K562 (cell line): ENCODE results near the gene NDUFV3.

Experiments used
- EP300 ChIP-seq: IDR thresholded peaks from 2 replicates; pipeline ENCODE4 v1.6.1; 2012; ENCODE audit warnings: low read length, improper control_type of control experiment
- MBD1 ChIP-seq: fragments of 250-450 bp; sonication (Bioruptor Pico); IDR thresholded peaks from 2 replicates; pipeline ENCODE4 v1.8.0; 2022; ENCODE audit warnings: inconsistent platforms
- POLR2A ChIP-seq: fragments of 450-650 bp; conservative IDR thresholded peaks from 2 replicates; pipeline ENCODE4 v1.6.1; 2016
- RAD21 ChIP-seq, 2 experiments: fragments of 250-450 bp in 1 of 2; fragments of 450-650 bp in 1 of 2; sonication (Bioruptor Pico) in 1 of 2; formaldehyde crosslinking in 1 of 2; IDR thresholded peaks in 1 of 2; conservative IDR thresholded peaks in 1 of 2; 2 replicates each; pipeline versions ENCODE4 v1.4.0 to v1.8.0; 2020 to 2022; ENCODE audit warnings: mild to moderate bottlenecking in 2 of 2, moderate library complexity in 1 of 2
- TAF1 ChIP-seq: IDR thresholded peaks from 2 replicates; pipeline ENCODE4 v1.6.1; 2011; ENCODE audit warnings: mild to moderate bottlenecking, low read length, moderate library complexity; ENCODE audit not compliant: insufficient read depth, control insufficient read depth, severe bottlenecking; ENCODE audit errors: extremely low read depth
- TARDBP ChIP-seq: fragments of 450-650 bp; IDR thresholded peaks from 2 replicates; pipeline ENCODE4 v1.6.1; 2016
- TCF7L2 ChIP-seq: fragments of 150-350 bp; IDR thresholded peaks from 2 replicates; pipeline ENCODE4 v1.6.1; 2016; ENCODE audit warnings: low read depth, mild to moderate bottlenecking, low read length, moderate library complexity
- ZNF146 ChIP-seq: IDR thresholded peaks from one replicate; pipeline ENCODE4 v1.6.1; 2018; ENCODE audit warnings: missing compliant biosample characterization; ENCODE audit not compliant: unreplicated experiment

GRCh38 chr21:42864815-42865775 lies 28.0 kb upstream of the NDUFV3 start:
- TF ChIP-seq POLR2A (no peak), TAF1 (no peak), TCF7L2 (no peak), ZNF146 (CRISPR knock-in tag) (no peak), EP300 (no peak), TARDBP (no peak), RAD21 (CRISPR knock-in tag; conservative IDR thresholded peaks at IDR 0.05 in 1 of 2, IDR thresholded peaks at IDR 0.05 in 1 of 2) (no peak), MBD1 (CRISPR knock-in tag) (no peak)
